ENCODE data around the gene LRRFIP2. TPM values are rescaled to one million over a fixed set of nuclear protein-coding genes. Genes with fewer than 3 reads are reported as not detected.
"Not testable (repeated sequence)": the region's sequence is repeated elsewhere in the genome, so short reads cannot be mapped to it uniquely, and the experiment has no call there.

LRRFIP2 gene
- polyA plus RNA-seq, 2 donors, result 43.3 to 59.3 TPM

- H3K27ac ChIP-seq (ENCODE audit: low read depth in 2 of 2, low read length in 1 of 2), result no peak overlapping the region
- H3K27me3 ChIP-seq (ENCODE audit: control insufficient read depth in 1 of 2, insufficient read depth in 2 of 2, low read length in 2 of 2), result no peaks in the 10 kb centered on the region
- H3K36me3 ChIP-seq (ENCODE audit: control insufficient read depth in 2 of 2, insufficient read depth in 2 of 2, low read length in 1 of 2), result peaks cover 3 to 6% of the 10 kb centered on the region in 2 donors
- H3K4me3 ChIP-seq (ENCODE audit: low read depth in 1 of 2, low read length in 2 of 2), result no peak overlapping the region
- 96 to 100% methylated on average over 1 of the region's 1 CpG for WGBS, 2 donors
- no peaks in the 10 kb centered on the region for H3K4me1 ChIP-seq (ENCODE audit: control insufficient read depth in 2 of 2, insufficient read depth in 2 of 2, low read length in 1 of 2)
- no peaks in the 10 kb centered on the region for H3K9me3 ChIP-seq (ENCODE audit: control insufficient read depth in 2 of 2, insufficient read depth in 1 of 2, low read depth in 1 of 2, low read length in 1 of 2)
Measured at GRCh38 chr3:37075955-37076354, 98.4 kb downstream of the LRRFIP2 start.

GRCh38 chr3:37074178-37074577 lies 100.2 kb downstream of the LRRFIP2 start:
- H3K4me1 ChIP-seq (ENCODE audit: control insufficient read depth in 2 of 2, insufficient read depth in 2 of 2, low read length in 1 of 2), result no peaks in the 10 kb centered on the region
- H3K36me3 ChIP-seq (ENCODE audit: control insufficient read depth in 2 of 2, insufficient read depth in 2 of 2, low read length in 1 of 2), result peaks cover 2 to 4% of the 10 kb centered on the region in 2 donors
- H3K4me3 ChIP-seq (ENCODE audit: low read depth in 1 of 2, low read length in 2 of 2), result no peak overlapping the region
- no peaks in the 10 kb centered on the region for H3K9me3 ChIP-seq (ENCODE audit: control insufficient read depth in 2 of 2, insufficient read depth in 1 of 2, low read depth in 1 of 2, low read length in 1 of 2)
- no peak overlapping the region for H3K27ac ChIP-seq (ENCODE audit: low read depth in 2 of 2, low read length in 1 of 2)
- H3K27me3 ChIP-seq (ENCODE audit: control insufficient read depth in 1 of 2, insufficient read depth in 2 of 2, low read length in 2 of 2), result no peaks in the 10 kb centered on the region
- 63 to 67% methylated on average over 3 of the region's 3 CpGs for WGBS, 2 donors

GRCh38 chr3:37072892-37073291 lies 101.5 kb downstream of the LRRFIP2 start:
- Histone ChIP-seq H3K4me3 (ENCODE audit: low read depth in 1 of 2, low read length in 2 of 2) (no peak overlapping the region), H3K27ac (ENCODE audit: low read depth in 2 of 2, low read length in 1 of 2) (no peak overlapping the region), H3K36me3 (ENCODE audit: control insufficient read depth in 2 of 2, insufficient read depth in 2 of 2, low read length in 1 of 2) (peaks cover 0 to 3% of the 10 kb centered on the region in 2 donors), H3K4me1 (ENCODE audit: control insufficient read depth in 2 of 2, insufficient read depth in 2 of 2, low read length in 1 of 2) (no peaks in the 10 kb centered on the region), H3K27me3 (ENCODE audit: control insufficient read depth in 1 of 2, insufficient read depth in 2 of 2, low read length in 2 of 2) (no peaks in the 10 kb centered on the region), H3K9me3 (ENCODE audit: control insufficient read depth in 2 of 2, insufficient read depth in 1 of 2, low read depth in 1 of 2, low read length in 1 of 2) (no peaks in the 10 kb centered on the region)
- whole genome bisulfite sequencing, 2 donors, result 8 to 19% methylated on average over 2 of the region's 2 CpGs

- H3K4me1 ChIP-seq (ENCODE audit: control insufficient read depth in 2 of 2, insufficient read depth in 2 of 2, low read length in 1 of 2), result no peaks in the 10 kb centered on the region
- no peak overlapping the region for H3K4me3 ChIP-seq (ENCODE audit: low read depth in 1 of 2, low read length in 2 of 2)
- no peaks in the 10 kb centered on the region for H3K27me3 ChIP-seq (ENCODE audit: control insufficient read depth in 1 of 2, insufficient read depth in 2 of 2, low read length in 2 of 2)
- H3K36me3 ChIP-seq (ENCODE audit: control insufficient read depth in 2 of 2, insufficient read depth in 2 of 2, low read length in 1 of 2), result peaks cover 0 to 3% of the 10 kb centered on the region in 2 donors
- WGBS, 2 donors, result 92 to 94% methylated on average over 3 of the region's 3 CpGs
- H3K9me3 ChIP-seq (ENCODE audit: control insufficient read depth in 2 of 2, insufficient read depth in 1 of 2, low read depth in 1 of 2, low read length in 1 of 2), result no peaks in the 10 kb centered on the region
- no peak overlapping the region for H3K27ac ChIP-seq (ENCODE audit: low read depth in 2 of 2, low read length in 1 of 2)
Measured at GRCh38 chr3:37071921-37072320, 102.5 kb downstream of the LRRFIP2 start.

GRCh38 chr3:37068031-37068430 lies 106.4 kb downstream of the LRRFIP2 start:
- Histone ChIP-seq H3K9me3 (ENCODE audit: control insufficient read depth in 2 of 2, insufficient read depth in 1 of 2, low read depth in 1 of 2, low read length in 1 of 2) (no peaks in the 10 kb centered on the region), H3K4me3 (ENCODE audit: low read depth in 1 of 2, low read length in 2 of 2) (no peak overlapping the region), H3K36me3 (ENCODE audit: control insufficient read depth in 2 of 2, insufficient read depth in 2 of 2, low read length in 1 of 2) (peaks cover 0 to 6% of the 10 kb centered on the region in 2 donors), H3K4me1 (ENCODE audit: control insufficient read depth in 2 of 2, insufficient read depth in 2 of 2, low read length in 1 of 2) (no peaks in the 10 kb centered on the region), H3K27me3 (ENCODE audit: control insufficient read depth in 1 of 2, insufficient read depth in 2 of 2, low read length in 2 of 2) (no peaks in the 10 kb centered on the region), H3K27ac (ENCODE audit: low read depth in 2 of 2, low read length in 1 of 2) (no peak overlapping the region)
- 87 to 91% methylated on average over 1 of the region's 1 CpG for WGBS, 2 donors

GRCh38 chr3:37067577-37067976 lies 106.8 kb downstream of the LRRFIP2 start:
- WGBS, 2 donors, result 97% methylated on average over 3 of the region's 3 CpGs
- Histone ChIP-seq H3K4me3 (ENCODE audit: low read depth in 1 of 2, low read length in 2 of 2) (no peak overlapping the region), H3K27me3 (ENCODE audit: control insufficient read depth in 1 of 2, insufficient read depth in 2 of 2, low read length in 2 of 2) (no peaks in the 10 kb centered on the region), H3K9me3 (ENCODE audit: control insufficient read depth in 2 of 2, insufficient read depth in 1 of 2, low read depth in 1 of 2, low read length in 1 of 2) (no peaks in the 10 kb centered on the region), H3K36me3 (ENCODE audit: control insufficient read depth in 2 of 2, insufficient read depth in 2 of 2, low read length in 1 of 2) (peaks cover 4 to 8% of the 10 kb centered on the region in 2 donors), H3K4me1 (ENCODE audit: control insufficient read depth in 2 of 2, insufficient read depth in 2 of 2, low read length in 1 of 2) (no peaks in the 10 kb centered on the region), H3K27ac (ENCODE audit: low read depth in 2 of 2, low read length in 1 of 2) (no peak overlapping the region)

GRCh38 chr3:37064747-37065146 lies 109.6 kb downstream of the LRRFIP2 start:
- H3K36me3 ChIP-seq (ENCODE audit: control insufficient read depth in 2 of 2, insufficient read depth in 2 of 2, low read length in 1 of 2), result peaks cover 4 to 8% of the 10 kb centered on the region in 2 donors

GRCh38 chr3:37058117-37058516 lies 116.3 kb downstream of the LRRFIP2 start:
- Histone ChIP-seq H3K4me3 (ENCODE audit: low read depth in 1 of 2, low read length in 2 of 2) (no peak overlapping the region), H3K4me1 (ENCODE audit: control insufficient read depth in 2 of 2, insufficient read depth in 2 of 2, low read length in 1 of 2) (no peaks in the 10 kb centered on the region), H3K9me3 (ENCODE audit: control insufficient read depth in 2 of 2, insufficient read depth in 1 of 2, low read depth in 1 of 2, low read length in 1 of 2) (no peaks in the 10 kb centered on the region), H3K27me3 (ENCODE audit: control insufficient read depth in 1 of 2, insufficient read depth in 2 of 2, low read length in 2 of 2) (no peaks in the 10 kb centered on the region), H3K36me3 (ENCODE audit: control insufficient read depth in 2 of 2, insufficient read depth in 2 of 2, low read length in 1 of 2) (peaks cover 8 to 9% of the 10 kb centered on the region in 2 donors), H3K27ac (ENCODE audit: low read depth in 2 of 2, low read length in 1 of 2) (no peak overlapping the region)
- 94 to 96% methylated on average over 5 of the region's 5 CpGs for WGBS, 2 donors

More at GRCh38 chr3:37064747-37065146, 109.6 kb downstream of the LRRFIP2 start:
- H3K4me1 ChIP-seq (ENCODE audit: control insufficient read depth in 2 of 2, insufficient read depth in 2 of 2, low read length in 1 of 2), result no peaks in the 10 kb centered on the region
- H3K27me3 ChIP-seq (ENCODE audit: control insufficient read depth in 1 of 2, insufficient read depth in 2 of 2, low read length in 2 of 2), result no peaks in the 10 kb centered on the region
- H3K9me3 ChIP-seq (ENCODE audit: control insufficient read depth in 2 of 2, insufficient read depth in 1 of 2, low read depth in 1 of 2, low read length in 1 of 2), result no peaks in the 10 kb centered on the region
- 97 to 98% methylated on average over 3 of the region's 3 CpGs for WGBS, 2 donors
- H3K4me3 ChIP-seq (ENCODE audit: low read depth in 1 of 2, low read length in 2 of 2), result no peak overlapping the region
- H3K27ac ChIP-seq (ENCODE audit: low read depth in 2 of 2, low read length in 1 of 2), result no peak overlapping the region

- no peaks in the 10 kb centered on the region for H3K9me3 ChIP-seq (ENCODE audit: control insufficient read depth in 2 of 2, insufficient read depth in 1 of 2, low read depth in 1 of 2, low read length in 1 of 2)
- H3K27ac ChIP-seq (ENCODE audit: low read depth in 2 of 2, low read length in 1 of 2), result no peak overlapping the region
- H3K27me3 ChIP-seq (ENCODE audit: control insufficient read depth in 1 of 2, insufficient read depth in 2 of 2, low read length in 2 of 2), result no peaks in the 10 kb centered on the region
- H3K4me3 ChIP-seq (ENCODE audit: low read depth in 1 of 2, low read length in 2 of 2), result no peak overlapping the region
- H3K4me1 ChIP-seq (ENCODE audit: control insufficient read depth in 2 of 2, insufficient read depth in 2 of 2, low read length in 1 of 2), result no peaks in the 10 kb centered on the region
- peaks cover 4 to 8% of the 10 kb centered on the region in 2 donors for H3K36me3 ChIP-seq (ENCODE audit: control insufficient read depth in 2 of 2, insufficient read depth in 2 of 2, low read length in 1 of 2)
Measured at GRCh38 chr3:37056826-37057225, 117.6 kb downstream of the LRRFIP2 start.

- H3K9me3 ChIP-seq (ENCODE audit: control insufficient read depth in 2 of 2, insufficient read depth in 1 of 2, low read depth in 1 of 2, low read length in 1 of 2); H3K4me1 ChIP-seq (ENCODE audit: control insufficient read depth in 2 of 2, insufficient read depth in 2 of 2, low read length in 1 of 2); H3K27ac ChIP-seq (ENCODE audit: low read depth in 2 of 2, low read length in 1 of 2); H3K27me3 ChIP-seq (ENCODE audit: control insufficient read depth in 1 of 2, insufficient read depth in 2 of 2, low read length in 2 of 2); H3K4me3 ChIP-seq (ENCODE audit: low read depth in 1 of 2, low read length in 2 of 2): not testable (repeated sequence)
- peaks cover 4 to 11% of the 10 kb centered on the region in 2 donors for H3K36me3 ChIP-seq (ENCODE audit: control insufficient read depth in 2 of 2, insufficient read depth in 2 of 2, low read length in 1 of 2)
- WGBS, 2 donors, result 86 to 92% methylated on average over 8 of the region's 8 CpGs
Measured at GRCh38 chr3:37055077-37055476, 119.3 kb downstream of the LRRFIP2 start.
